MM.1S (cell line): ENCODE measurements around the gene ZYX.

Experiments
- EZH2 ChIP-seq: fragments of 300-600 bp; sonication (generic); optimal IDR thresholded peaks from 2 replicates; pipeline ENCODE3; 2017; ENCODE audit warnings: low read depth, mild to moderate bottlenecking, antibody characterized with exemption, low read length, mixed read lengths
- TF ChIP-seq, protein P1 (sequence below): fragments of 300-600 bp; sonication (generic); IDR thresholded peaks from 2 replicates; pipeline ENCODE4 v1.5.1; 2016; ENCODE audit warnings: antibody characterized with exemption, low read length, mixed read lengths

DNA sequence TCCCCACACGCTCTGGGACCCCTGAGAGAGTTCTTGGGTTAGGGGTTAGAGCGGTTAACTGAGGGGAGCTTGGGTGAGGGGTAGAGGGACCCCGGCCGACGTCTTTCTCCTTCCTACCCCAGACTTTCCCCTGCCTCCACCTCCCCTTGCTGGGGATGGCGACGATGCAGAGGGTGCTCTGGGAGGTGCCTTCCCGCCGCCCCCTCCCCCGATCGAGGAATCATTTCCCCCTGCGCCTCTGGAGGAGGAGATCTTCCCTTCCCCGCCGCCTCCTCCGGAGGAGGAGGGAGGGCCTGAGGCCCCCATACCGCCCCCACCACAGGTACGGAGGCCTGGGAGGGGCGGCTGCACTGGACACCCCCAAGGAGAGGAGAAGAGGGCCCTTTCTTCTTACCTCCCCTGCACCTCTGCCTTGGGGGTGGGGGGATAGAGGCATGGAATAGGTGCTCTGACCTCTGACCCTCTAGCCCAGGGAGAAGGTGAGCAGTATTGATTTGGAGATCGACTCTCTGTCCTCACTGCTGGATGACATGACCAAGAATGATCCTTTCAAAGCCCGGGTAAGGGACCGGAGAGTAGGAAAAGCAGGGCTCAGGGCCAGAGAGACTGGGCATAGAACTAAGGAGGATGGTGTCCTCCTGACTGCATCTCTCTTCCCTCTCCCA lies 1.1 kb downstream of the ZYX start:
- TF ChIP-seq, protein P1, sequence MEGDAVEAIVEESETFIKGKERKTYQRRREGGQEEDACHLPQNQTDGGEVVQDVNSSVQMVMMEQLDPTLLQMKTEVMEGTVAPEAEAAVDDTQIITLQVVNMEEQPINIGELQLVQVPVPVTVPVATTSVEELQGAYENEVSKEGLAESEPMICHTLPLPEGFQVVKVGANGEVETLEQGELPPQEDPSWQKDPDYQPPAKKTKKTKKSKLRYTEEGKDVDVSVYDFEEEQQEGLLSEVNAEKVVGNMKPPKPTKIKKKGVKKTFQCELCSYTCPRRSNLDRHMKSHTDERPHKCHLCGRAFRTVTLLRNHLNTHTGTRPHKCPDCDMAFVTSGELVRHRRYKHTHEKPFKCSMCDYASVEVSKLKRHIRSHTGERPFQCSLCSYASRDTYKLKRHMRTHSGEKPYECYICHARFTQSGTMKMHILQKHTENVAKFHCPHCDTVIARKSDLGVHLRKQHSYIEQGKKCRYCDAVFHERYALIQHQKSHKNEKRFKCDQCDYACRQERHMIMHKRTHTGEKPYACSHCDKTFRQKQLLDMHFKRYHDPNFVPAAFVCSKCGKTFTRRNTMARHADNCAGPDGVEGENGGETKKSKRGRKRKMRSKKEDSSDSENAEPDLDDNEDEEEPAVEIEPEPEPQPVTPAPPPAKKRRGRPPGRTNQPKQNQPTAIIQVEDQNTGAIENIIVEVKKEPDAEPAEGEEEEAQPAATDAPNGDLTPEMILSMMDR = no peak
- TF ChIP-seq EZH2 = no peak
